Choroid plexus epithelial cell (primary cell): ENCODE data around the gene TCIRG1.

Experiments used
- DNase-seq: peaks from one replicate; pipeline ENCODE4 v3.0.0-alpha.2; 2010; ENCODE audit warnings: low read depth
- H3K4me3 ChIP-seq: 2 replicates; pipeline ENCODE4 v1.5.1; 2011; ENCODE audit warnings: low read depth, mild to moderate bottlenecking, control low read depth, low read length, moderate library complexity
- CTCF ChIP-seq: conservative IDR thresholded peaks from 2 replicates; pipeline ENCODE4 v1.5.1; 2011; ENCODE audit warnings: low read depth, mild to moderate bottlenecking, control low read depth, inconsistent platforms, low read length, moderate library complexity

Gene TCIRG1

DNA sequence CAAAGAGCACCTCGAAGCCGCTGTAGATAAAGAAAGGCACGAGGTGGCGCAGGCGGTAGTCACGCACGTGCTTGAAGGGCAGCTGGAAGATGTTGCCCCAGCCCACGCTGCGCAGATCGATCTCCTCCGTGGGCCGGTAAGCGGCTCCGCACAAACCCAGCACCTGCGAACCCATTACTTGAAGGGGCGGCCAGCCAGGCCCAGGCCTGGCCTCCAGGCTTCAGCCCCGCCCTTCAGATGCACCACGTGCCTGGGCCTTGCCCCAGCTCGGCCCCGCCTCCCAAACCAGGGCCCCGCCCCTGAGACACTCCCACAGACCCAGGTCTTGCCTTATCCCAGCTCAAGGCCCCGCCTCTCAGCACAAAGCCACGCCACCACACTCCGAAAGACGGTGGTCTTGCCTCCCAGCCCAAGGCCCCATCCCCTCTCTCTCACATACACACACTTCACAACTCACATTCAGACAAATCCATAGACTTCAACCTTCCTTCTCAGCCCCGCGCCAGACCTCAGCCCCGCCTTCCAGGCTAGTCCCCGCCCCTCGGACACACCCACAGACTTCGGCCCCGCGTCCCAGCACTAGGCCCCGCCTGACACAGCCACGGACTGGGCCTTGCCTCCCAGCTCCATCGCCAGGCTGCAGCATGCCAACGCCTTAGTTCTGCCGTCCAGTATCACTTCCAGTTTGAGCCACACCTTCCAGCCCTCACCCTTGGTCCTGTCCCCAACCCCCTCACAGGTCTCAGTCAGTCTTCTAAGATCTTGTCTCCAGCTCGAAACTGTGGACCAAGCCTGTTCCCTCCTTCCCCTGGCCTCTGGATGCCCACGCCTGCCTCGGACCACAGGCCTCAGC is 42.0 kb upstream of the TCIRG1 start:
- peak; percentile 50 for DNase-seq
- no peak overlapping the region for H3K4me3 ChIP-seq
- no peak for TF ChIP-seq CTCF

DNA sequence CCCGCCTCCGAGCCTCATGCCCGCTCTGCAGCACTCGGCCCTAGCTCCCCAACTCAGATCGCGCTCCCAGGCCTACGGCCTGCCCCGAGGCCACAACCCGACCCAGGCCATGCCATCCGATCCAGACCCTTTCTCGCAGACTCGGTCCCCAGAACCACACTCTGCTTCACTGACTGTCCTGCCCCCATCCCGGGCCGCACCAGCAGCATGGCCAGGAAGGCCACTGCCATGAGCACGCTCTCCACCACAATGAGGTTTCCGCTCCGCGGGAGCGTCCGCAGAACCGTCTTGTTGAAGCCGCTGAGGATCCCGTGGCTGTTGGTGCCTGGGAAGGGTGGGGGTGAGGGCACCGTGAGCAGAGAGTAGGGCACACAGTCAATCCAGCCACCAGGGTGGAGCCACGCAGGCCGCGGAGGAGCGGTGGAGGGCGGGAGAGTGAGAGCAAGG is 41.3 kb upstream of the TCIRG1 start:
- TF ChIP-seq CTCF: no peak
- DNase-seq: no peak
- no peak overlapping the region for H3K4me3 ChIP-seq

- no peak for TF ChIP-seq CTCF
- no peak overlapping the region for H3K4me3 ChIP-seq
- no peak for DNase-seq
These were observed 40.4 kb upstream of the TCIRG1 start for GRCh38 chr11:67998150-67999045.

- DNase-seq: no peak
- H3K4me3 ChIP-seq: no peak overlapping the region
- TF ChIP-seq CTCF: no peak
These were observed 39.6 kb upstream of the TCIRG1 start for GRCh38 chr11:67999201-67999629.

- H3K4me3 ChIP-seq: no peak overlapping the region
- no peak for DNase-seq
- no peak for TF ChIP-seq CTCF
These were observed 39.1 kb upstream of the TCIRG1 start for GRCh38 chr11:67999704-68000103.

DNA sequence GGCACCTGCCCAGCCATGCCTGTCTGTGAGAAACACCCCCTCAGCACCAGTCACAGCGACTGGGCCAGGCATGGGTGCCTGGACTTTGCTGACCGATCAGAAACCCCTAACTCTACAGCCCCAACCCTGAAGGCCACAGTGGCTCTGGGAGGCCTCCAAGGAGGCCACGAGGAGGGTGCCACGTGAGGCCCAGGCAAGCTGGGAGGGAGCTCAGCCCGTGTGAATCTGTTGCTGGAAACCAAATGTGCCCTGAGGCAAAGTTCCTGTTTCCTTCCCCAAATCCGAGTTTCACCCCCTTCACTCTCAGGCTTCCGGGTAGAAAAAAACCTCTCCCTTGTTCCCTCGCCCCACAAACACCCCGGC is 36.3 kb upstream of the TCIRG1 start:
- no peak overlapping the region for H3K4me3 ChIP-seq
- TF ChIP-seq CTCF: no peak
- DNase-seq: no peak
